ENCODE results near the gene MARVELD3.
"Not testable (repeated sequence)": the region's sequence is repeated elsewhere in the genome, so short reads cannot be mapped to it uniquely, and the experiment has no call there.

MARVELD3 gene

GRCh38 chr16:71626018-71626857 lies at the start of gene MARVELD3:
Gene MARVELD3 (plus strand): TSS chr16:71626184. CDS start chr16:71626230, 46 bp downstream.
- no peak for DNase-seq

GRCh38 chr16:71576971-71577370 lies 49.0 kb upstream of the MARVELD3 start, which contains the start of gene TAT:
Gene TAT (minus strand): TSS chr16:71577092. CDS start chr16:71576415, 677 bp downstream.
- no peak for DNase-seq

- not testable (repeated sequence) for DNase-seq
Observed at GRCh38 chr16:71582553-71582848, 43.5 kb upstream of the MARVELD3 start.

- DNase-seq, result no peak
Observed at GRCh38 chr16:71584543-71585317, 41.3 kb upstream of the MARVELD3 start.

GRCh38 chr16:71585318-71585703 lies 40.7 kb upstream of the MARVELD3 start:
- DNase-seq, result no peak

- not testable (repeated sequence) for DNase-seq
Observed at GRCh38 chr16:71589334-71589733, 36.6 kb upstream of the MARVELD3 start.

GRCh38 chr16:71590071-71590470 lies 35.9 kb upstream of the MARVELD3 start:
- DNase-seq, result not testable (repeated sequence)

GRCh38 chr16:71590584-71590983 lies 35.4 kb upstream of the MARVELD3 start:
- no peak for DNase-seq

- DNase-seq, result no peak
Observed at GRCh38 chr16:71591917-71592316, 34.1 kb upstream of the MARVELD3 start.

- DNase-seq, result no peak
Observed at GRCh38 chr16:71593048-71593999, 32.7 kb upstream of the MARVELD3 start.

- no peak for DNase-seq
Observed at GRCh38 chr16:71594000-71594646, 31.9 kb upstream of the MARVELD3 start.

- not testable (repeated sequence) for DNase-seq
Observed at GRCh38 chr16:71595340-71595826, 30.6 kb upstream of the MARVELD3 start.

- not testable (repeated sequence) for DNase-seq
Observed at GRCh38 chr16:71598426-71598825, 27.6 kb upstream of the MARVELD3 start.

- no peak for DNase-seq
Observed at GRCh38 chr16:71600822-71601221, 25.2 kb upstream of the MARVELD3 start.

GRCh38 chr16:71609066-71609465 lies 16.9 kb upstream of the MARVELD3 start:
- DNase-seq, result no peak

- no peak for DNase-seq
Observed at GRCh38 chr16:71610447-71610846, 15.5 kb upstream of the MARVELD3 start.

- peak; percentile 25 for DNase-seq
Observed at GRCh38 chr16:71610936-71611871, 14.8 kb upstream of the MARVELD3 start.

- not testable (repeated sequence) for DNase-seq
Observed at GRCh38 chr16:71614956-71615355, 11.0 kb upstream of the MARVELD3 start.

- no peak for DNase-seq
Observed at GRCh38 chr16:71618429-71618828, 7.6 kb upstream of the MARVELD3 start.

- no peak for DNase-seq
Observed at GRCh38 chr16:71622088-71622487, 3.9 kb upstream of the MARVELD3 start.

- DNase-seq, result no peak
Observed at GRCh38 chr16:71623597-71623996, 2.4 kb upstream of the MARVELD3 start.
